Mucosa of rectum (tissue), 2 donors: ENCODE data around the gene TNFAIP2.
"Not testable (repeated sequence)": the region's sequence is repeated elsewhere in the genome, so short reads cannot be mapped to it uniquely, and the experiment has no call there.

Experiments used
- H3K27ac ChIP-seq, 2 donors: one replicate each; pipeline ENCODE4 v1.7.0; 2013; ENCODE audit warnings: inconsistent platforms in 2 of 2, low read depth in 2 of 2, low read length in 2 of 2
- H3K27me3 ChIP-seq, 2 donors: one replicate each; pipeline ENCODE4 v1.7.0; 2013; ENCODE audit warnings: low read length in 2 of 2; ENCODE audit not compliant: control insufficient read depth in 2 of 2, insufficient read depth in 2 of 2
- H3K36me3 ChIP-seq, 2 donors: one replicate each; pipeline ENCODE4 v1.7.0; 2013; ENCODE audit warnings: low read length in 2 of 2; ENCODE audit not compliant: control insufficient read depth in 2 of 2, insufficient read depth in 2 of 2
- H3K4me1 ChIP-seq, 2 donors: one replicate each; pipeline ENCODE4 v1.7.0; 2013; ENCODE audit warnings: low read length in 2 of 2, mild to moderate bottlenecking in 1 of 2; ENCODE audit not compliant: control insufficient read depth in 2 of 2, insufficient read depth in 2 of 2
- H3K4me3 ChIP-seq, 2 donors: one replicate each; pipeline ENCODE4 v1.7.0; 2013; ENCODE audit warnings: low read length in 2 of 2
- H3K9ac ChIP-seq, 2 donors: one replicate each; pipeline ENCODE4 v1.7.0; 2013; ENCODE audit warnings: low read length in 2 of 2, low read depth in 1 of 2, mild to moderate bottlenecking in 1 of 2
- H3K9me3 ChIP-seq, 2 donors: one replicate each; pipeline ENCODE4 v1.7.0; 2013; ENCODE audit warnings: low read length in 2 of 2; ENCODE audit not compliant: control insufficient read depth in 2 of 2
- donor health status: healthy.
- donor health status: Normal muscosa, but diverticular disease.

TNFAIP2 gene

GRCh38 chr14:103142026-103142425 lies 18.8 kb downstream of the TNFAIP2 start:
- no peaks in the 10 kb centered on the region for H3K9me3 ChIP-seq
- H3K4me3 ChIP-seq: no peak overlapping the region
- H3K27me3 ChIP-seq: peaks cover 6 to 13% of the 10 kb centered on the region in 2 donors
- no peaks in the 10 kb centered on the region for H3K4me1 ChIP-seq
- H3K27ac ChIP-seq: no peak overlapping the region
- no peak overlapping the region for H3K9ac ChIP-seq
- no peaks in the 10 kb centered on the region for H3K36me3 ChIP-seq

DNA sequence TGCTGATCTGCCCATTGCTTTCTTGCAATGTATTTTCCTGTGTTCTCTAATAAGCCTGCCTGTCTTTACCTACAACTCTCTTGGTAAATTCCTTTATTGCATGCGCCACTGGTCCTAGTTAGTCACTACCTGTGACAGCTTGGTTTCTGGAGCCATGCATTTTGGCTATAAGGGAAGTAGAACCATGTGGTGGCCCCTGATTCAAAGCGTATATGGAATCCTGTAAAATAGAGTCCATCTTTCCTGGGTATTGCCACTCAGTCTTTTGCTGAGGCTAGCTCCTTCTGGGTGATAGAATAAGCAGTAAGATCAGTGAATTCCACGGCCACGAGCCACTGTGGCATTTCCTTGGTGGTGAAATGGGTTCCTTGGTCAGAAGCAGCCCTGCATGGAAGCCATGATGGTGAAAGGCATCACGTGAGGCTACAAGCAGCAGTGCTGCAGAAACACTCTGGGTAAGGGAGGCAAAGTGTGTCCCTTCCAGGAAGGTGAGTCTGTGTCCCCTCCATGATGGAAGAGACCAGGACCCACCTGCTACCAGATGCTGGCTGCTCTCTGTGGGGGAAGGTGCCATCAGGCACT lies 19.6 kb downstream of the TNFAIP2 start:
- peaks cover 6 to 14% of the 10 kb centered on the region in 2 donors for H3K27me3 ChIP-seq
- H3K27ac ChIP-seq: no peak overlapping the region
- H3K36me3 ChIP-seq: no peaks in the 10 kb centered on the region
- no peak overlapping the region for H3K9ac ChIP-seq
- H3K9me3 ChIP-seq: no peaks in the 10 kb centered on the region
- no peak overlapping the region for H3K4me3 ChIP-seq
- H3K4me1 ChIP-seq: no peaks in the 10 kb centered on the region

DNA sequence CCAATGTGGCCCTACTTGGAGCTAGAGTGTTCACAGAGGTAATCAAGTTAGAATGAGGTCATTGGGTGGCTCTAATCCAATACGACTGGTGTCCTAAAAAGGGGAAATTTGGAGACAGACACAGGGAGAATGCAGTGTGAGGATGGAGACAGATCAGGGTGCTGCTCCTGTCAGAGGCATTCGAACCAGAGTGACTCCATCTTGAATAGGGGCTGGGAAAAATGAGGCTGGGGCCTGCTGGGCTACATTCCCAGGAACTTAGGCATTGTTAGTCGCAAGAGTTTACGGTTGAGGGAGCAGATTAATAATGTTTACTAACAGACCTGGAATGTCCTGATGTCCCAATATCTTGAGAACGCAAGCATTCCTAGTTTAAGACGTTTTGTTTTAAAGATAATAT lies 20.2 kb downstream of the TNFAIP2 start:
- Histone ChIP-seq H3K9ac (no peak overlapping the region), H3K4me1 (no peaks in the 10 kb centered on the region), H3K36me3 (no peaks in the 10 kb centered on the region), H3K27me3 (peaks cover 6 to 14% of the 10 kb centered on the region in 2 donors), H3K27ac (no peak overlapping the region), H3K9me3 (no peaks in the 10 kb centered on the region), H3K4me3 (no peak overlapping the region)

DNA sequence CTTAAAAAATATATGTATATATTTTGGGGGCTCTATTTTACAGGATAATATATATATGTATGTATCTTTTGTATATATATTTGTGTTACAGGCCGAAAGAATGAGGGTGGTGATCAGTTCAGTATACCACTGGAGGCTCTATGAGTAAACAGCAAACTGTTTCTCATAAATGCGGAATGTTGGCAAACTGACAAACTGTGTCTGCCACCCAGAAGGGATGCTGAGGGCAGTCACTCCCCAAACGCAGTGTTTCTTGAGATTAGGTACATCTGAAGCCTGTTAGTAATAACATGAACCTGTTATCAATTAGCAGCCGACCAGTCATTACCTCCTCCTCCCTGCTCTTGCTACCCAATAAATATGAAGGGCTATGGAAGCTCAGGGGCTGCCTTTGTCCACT lies 20.8 kb downstream of the TNFAIP2 start:
- H3K4me3 ChIP-seq: no peak overlapping the region
- H3K36me3 ChIP-seq: no peaks in the 10 kb centered on the region
- no peak overlapping the region for H3K9ac ChIP-seq
- no peaks in the 10 kb centered on the region for H3K4me1 ChIP-seq
- no peak overlapping the region for H3K27ac ChIP-seq
- no peaks in the 10 kb centered on the region for H3K9me3 ChIP-seq
- H3K27me3 ChIP-seq: peaks cover 6 to 15% of the 10 kb centered on the region in 2 donors

DNA sequence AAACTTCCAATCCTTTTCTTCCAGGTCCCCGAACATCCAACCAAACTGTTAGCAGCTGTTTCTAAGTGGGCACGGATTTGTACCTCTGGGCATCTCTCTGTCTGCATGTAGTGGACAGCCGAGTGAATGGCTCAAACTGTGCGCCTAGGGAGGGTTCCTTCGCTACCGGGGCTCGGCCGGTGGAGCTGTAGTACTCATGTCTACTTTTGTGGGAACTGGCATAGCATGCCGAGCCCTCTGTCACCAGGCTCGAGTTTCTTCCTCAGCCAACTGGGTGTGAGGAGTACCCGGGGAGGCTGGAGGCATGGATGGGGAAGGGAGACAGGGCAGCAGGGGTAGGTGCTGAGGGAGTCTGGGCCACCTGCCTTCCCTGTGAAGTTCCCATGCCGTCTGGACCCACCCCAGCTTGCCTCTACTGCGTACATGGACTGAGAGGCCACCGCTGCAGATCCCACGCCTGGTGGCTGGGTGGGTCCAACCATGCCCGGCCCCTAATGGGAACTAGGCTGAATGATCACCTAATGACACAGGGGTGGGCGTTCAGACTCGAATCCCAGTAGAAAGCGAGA lies 23.0 kb downstream of the TNFAIP2 start:
- Histone ChIP-seq H3K36me3 (no peaks in the 10 kb centered on the region), H3K4me1 (no peaks in the 10 kb centered on the region), H3K27me3 (peaks cover 6 to 11% of the 10 kb centered on the region in 2 donors), H3K9me3 (no peaks in the 10 kb centered on the region), H3K9ac (no peak overlapping the region), H3K27ac (no peak overlapping the region), H3K4me3 (no peak overlapping the region)

DNA sequence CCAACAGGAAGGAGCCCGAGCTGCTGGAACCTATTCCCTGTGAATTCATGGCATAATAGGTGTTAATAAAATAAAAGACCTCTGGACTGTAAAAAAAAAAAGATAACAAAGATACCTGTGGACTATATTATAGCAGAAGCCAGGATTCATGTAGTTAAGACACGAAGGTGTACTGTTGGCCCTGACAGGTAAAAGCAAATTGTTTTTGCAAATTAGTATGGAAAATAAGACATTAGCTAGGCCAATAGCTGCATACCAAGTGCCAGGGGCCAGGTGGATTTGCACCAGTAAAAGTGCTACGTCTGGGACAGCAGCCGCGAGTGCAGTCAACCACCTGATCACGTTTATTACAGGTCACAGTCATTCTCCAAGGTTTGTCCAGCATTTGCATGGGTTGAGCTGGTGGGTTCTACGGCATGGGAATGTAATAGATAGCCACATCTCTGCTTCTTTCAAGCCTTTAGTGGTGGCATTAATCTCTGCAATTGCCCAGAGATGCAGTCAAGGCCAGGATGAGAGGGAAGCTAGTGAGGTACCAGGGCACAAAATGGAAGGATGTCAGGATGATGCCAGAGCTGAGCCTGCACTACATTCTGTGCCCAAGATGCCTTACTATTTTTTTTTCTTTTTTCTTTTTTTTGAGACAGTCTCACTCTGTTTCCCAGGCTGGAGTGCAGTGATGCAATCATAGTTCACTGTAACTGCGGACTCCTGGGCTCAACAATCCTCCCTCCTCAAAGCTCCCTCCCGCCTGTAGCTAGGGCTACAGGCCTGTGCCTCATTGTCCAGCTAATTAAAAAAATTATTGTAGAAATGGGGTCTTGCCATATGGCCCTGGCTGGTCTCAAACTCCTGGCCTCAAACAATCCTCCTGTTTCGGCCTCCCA lies 26.3 kb downstream of the TNFAIP2 start:
- H3K27ac ChIP-seq: no peak overlapping the region
- no peaks in the 10 kb centered on the region for H3K9me3 ChIP-seq
- peaks cover 0 to 4% of the 10 kb centered on the region in 2 donors for H3K27me3 ChIP-seq
- no peaks in the 10 kb centered on the region for H3K4me1 ChIP-seq
- no peak overlapping the region for H3K9ac ChIP-seq
- no peak overlapping the region for H3K4me3 ChIP-seq
- H3K36me3 ChIP-seq: no peaks in the 10 kb centered on the region

- Histone ChIP-seq H3K9me3 (no peaks in the 10 kb centered on the region), H3K27ac (no peak overlapping the region), H3K4me3 (no peak overlapping the region), H3K4me1 (no peaks in the 10 kb centered on the region), H3K27me3 (peaks cover 0 to 4% of the 10 kb centered on the region in 2 donors), H3K9ac (no peak overlapping the region), H3K36me3 (no peaks in the 10 kb centered on the region)
Observed at GRCh38 chr14:103151270-103151945, 28.1 kb downstream of the TNFAIP2 start.

GRCh38 chr14:103155010-103155409 lies 31.7 kb downstream of the TNFAIP2 start:
- H3K27ac ChIP-seq: no peak overlapping the region
- H3K36me3 ChIP-seq: no peaks in the 10 kb centered on the region
- H3K27me3 ChIP-seq: no peaks in the 10 kb centered on the region
- H3K9me3 ChIP-seq: no peaks in the 10 kb centered on the region
- H3K4me1 ChIP-seq: no peaks in the 10 kb centered on the region
- no peak overlapping the region for H3K9ac ChIP-seq
- no peak overlapping the region for H3K4me3 ChIP-seq

DNA sequence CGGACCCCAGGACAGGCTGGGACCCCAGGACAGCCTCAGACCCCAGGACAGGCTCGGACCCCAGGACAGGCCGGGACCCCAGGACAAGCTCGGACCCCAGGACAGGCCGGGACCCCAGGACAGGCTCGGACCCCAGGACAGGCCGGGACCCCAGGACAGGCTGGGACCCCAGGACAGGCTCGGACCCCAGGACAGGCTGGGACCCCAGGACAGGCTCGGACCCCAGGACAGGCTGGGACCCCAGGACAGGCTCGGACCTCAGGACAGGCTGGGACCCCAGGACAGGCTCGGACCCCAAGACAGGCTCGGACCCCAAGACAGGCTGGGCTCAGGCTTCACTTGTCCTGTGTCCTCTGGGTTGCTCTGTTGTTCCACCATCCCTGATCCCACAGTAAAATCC lies 32.2 kb downstream of the TNFAIP2 start:
- not testable (repeated sequence) for H3K9ac ChIP-seq, H3K9me3 ChIP-seq, H3K27ac ChIP-seq, H3K4me1 ChIP-seq, H3K27me3 ChIP-seq, H3K4me3 ChIP-seq, H3K36me3 ChIP-seq

- Histone ChIP-seq H3K9ac (no peak overlapping the region), H3K36me3 (no peaks in the 10 kb centered on the region), H3K27me3 (no peaks in the 10 kb centered on the region), H3K27ac (no peak overlapping the region), H3K4me3 (no peak overlapping the region), H3K9me3 (no peaks in the 10 kb centered on the region), H3K4me1 (no peaks in the 10 kb centered on the region)
Observed at GRCh38 chr14:103155826-103156394, 32.6 kb downstream of the TNFAIP2 start.
